Mucosa of descending colon (tissue), 3 donors: ENCODE results near the gene PLEKHA3. TPM values are rescaled to one million over a fixed set of nuclear protein-coding genes. Genes with fewer than 3 reads are reported as not detected.

ENCODE experiments used
- ATAC-seq: fragments of 200-7000 bp; cut with Tn5 transposase; one replicate; pipeline ENCODE4 v1.9.1; 2020; ENCODE audit warnings: mild to moderate bottlenecking, moderate library complexity
- DNase-seq, 3 donors: peaks; one replicate each; pipeline ENCODE4 v3.0.0-alpha.2; 2020
- H3K36me3 ChIP-seq: fragments of 200-600 bp; one replicate; pipeline ENCODE4 v1.8.0; 2021; ENCODE audit warnings: low read depth, mild to moderate bottlenecking
- H3K4me1 ChIP-seq: fragments of 200-600 bp; one replicate; pipeline ENCODE4 v1.8.0; 2021; ENCODE audit warnings: low read depth, mild to moderate bottlenecking
- H3K4me3 ChIP-seq: fragments of 200-600 bp; one replicate; pipeline ENCODE4 v1.8.0; 2021; ENCODE audit warnings: mild to moderate bottlenecking
- H3K9me3 ChIP-seq: fragments of 200-600 bp; one replicate; pipeline ENCODE4 v1.8.0; 2021; ENCODE audit warnings: mild to moderate bottlenecking
- intact Hi-C, 2 donors: fragments of 100-400 bp; cut with DNase I in 1 of 2; cut with micrococcal nuclease in 1 of 2; formaldehyde crosslinking; loops; one replicate each; pipeline versions ENCODE4 v1.11.0 to v1.11.1; 2022; cut with DNase I, micrococcal nuclease
- total RNA-seq, 3 donors: library from RNA; stranded (reverse); fragmentation: NEBNext Ultra II Directional in 2 of 3; extraction: Animal tissue kit (Norgen Biotek cat#: 25700) in 2 of 3; gene quantifications; one replicate each; pipeline versions ENCODE4 v1.2.1 to v1.2.4, GENCODE V29; 2021 to 2023
- TF ChIP-seq, protein P1 (sequence below): fragments of 200-600 bp; IDR thresholded peaks from one replicate; pipeline ENCODE4 v1.8.0; 2022; ENCODE audit warnings: antibody characterized with exemption, mild to moderate bottlenecking
- donor health status: DM: no; HTN: no; CAD: no; lungs with moderate emphysema.
- donor health status: DM: no; HTN: no; CAD: no.
- donor health status: DM: no; HTN: yes; CAD: no.

The PLEKHA3 gene
- total RNA-seq, 3 donors from 2014 or later: 24.1 to 47.6 (median 26.3) TPM

DNA sequence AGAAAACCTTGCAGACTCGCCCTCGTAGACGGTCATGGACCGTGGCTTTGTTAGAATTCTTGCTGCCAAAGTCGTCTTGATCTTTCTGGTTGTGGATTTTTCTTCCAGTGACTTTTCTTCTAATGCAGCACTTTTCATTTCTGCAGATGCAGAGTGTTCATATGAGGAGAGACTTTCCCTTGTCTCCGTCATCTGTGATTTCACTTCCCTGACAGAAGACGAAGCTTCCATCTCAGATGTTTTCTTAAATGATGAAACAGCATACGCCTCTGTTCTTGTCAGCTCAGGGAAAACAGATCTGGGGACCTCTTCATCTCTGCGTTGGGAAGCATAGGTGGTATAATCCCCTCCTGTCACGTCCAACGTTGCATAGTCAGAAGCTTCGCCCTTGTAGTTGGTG lies 50.9 kb downstream of the PLEKHA3 start:
- intact Hi-C loops: no loop called here
- H3K36me3 ChIP-seq: no peaks in the 10 kb centered on the region
- H3K4me1 ChIP-seq: no peaks in the 10 kb centered on the region
- ATAC-seq: no peak
- no peak overlapping the region for H3K4me3 ChIP-seq
- TF ChIP-seq, protein P1, sequence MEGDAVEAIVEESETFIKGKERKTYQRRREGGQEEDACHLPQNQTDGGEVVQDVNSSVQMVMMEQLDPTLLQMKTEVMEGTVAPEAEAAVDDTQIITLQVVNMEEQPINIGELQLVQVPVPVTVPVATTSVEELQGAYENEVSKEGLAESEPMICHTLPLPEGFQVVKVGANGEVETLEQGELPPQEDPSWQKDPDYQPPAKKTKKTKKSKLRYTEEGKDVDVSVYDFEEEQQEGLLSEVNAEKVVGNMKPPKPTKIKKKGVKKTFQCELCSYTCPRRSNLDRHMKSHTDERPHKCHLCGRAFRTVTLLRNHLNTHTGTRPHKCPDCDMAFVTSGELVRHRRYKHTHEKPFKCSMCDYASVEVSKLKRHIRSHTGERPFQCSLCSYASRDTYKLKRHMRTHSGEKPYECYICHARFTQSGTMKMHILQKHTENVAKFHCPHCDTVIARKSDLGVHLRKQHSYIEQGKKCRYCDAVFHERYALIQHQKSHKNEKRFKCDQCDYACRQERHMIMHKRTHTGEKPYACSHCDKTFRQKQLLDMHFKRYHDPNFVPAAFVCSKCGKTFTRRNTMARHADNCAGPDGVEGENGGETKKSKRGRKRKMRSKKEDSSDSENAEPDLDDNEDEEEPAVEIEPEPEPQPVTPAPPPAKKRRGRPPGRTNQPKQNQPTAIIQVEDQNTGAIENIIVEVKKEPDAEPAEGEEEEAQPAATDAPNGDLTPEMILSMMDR: no peak
- DNase-seq: no peak
- no peaks in the 10 kb centered on the region for H3K9me3 ChIP-seq

GRCh38 chr2:178536037-178536436 lies 55.8 kb downstream of the PLEKHA3 start:
- intact Hi-C loops: no loop called here
- DNase-seq (no peak), ATAC-seq (no peak)
- Histone ChIP-seq H3K4me1 (no peaks in the 10 kb centered on the region), H3K4me3 (no peak overlapping the region), H3K9me3 (no peaks in the 10 kb centered on the region), H3K36me3 (no peaks in the 10 kb centered on the region)
- TF ChIP-seq, protein P1: no peak

DNA sequence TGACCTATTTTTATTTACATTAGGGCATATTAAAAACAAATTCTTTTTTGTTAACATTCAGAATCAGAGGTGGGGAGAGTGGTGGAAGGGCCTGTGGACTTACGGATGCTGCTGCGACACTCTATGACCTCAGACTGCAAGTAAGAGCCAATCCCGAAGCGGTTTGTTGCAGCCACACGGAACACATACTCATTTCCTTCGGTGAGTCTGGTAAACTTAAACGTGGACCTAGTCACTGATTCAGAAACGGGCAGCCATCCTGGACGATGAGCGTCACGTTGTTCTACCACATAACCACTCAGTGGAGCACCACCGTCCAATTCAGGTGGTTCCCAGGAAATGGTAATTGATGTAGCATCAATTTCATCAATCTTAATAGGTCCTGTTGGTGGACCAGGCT lies 61.9 kb downstream of the PLEKHA3 start:
- TF ChIP-seq, protein P1: no peak
- H3K36me3 ChIP-seq: no peaks in the 10 kb centered on the region

DNA sequence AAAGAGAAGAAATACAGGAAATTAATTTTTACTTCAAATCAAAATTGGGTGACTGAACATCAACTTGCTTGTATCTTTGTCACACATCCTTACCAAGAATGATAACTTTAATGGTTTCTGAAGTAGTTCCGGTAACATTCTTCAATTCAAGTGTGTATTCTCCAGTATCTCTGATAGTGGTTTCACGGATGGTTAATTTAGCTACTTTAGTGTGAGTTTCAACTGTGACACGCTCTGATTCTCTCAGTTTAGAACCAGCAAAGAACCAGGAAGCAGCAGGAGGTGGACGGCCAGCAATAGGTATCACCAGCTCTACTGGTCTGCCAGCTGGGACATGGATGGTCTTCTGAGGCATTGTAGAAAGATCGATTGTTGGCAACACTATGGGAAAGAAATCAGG lies 62.3 kb downstream of the PLEKHA3 start:
- TF ChIP-seq, protein P1: no peak
- no peak for ATAC-seq
- Histone ChIP-seq H3K9me3 (no peaks in the 10 kb centered on the region), H3K4me3 (no peak overlapping the region), H3K36me3 (no peaks in the 10 kb centered on the region), H3K4me1 (no peaks in the 10 kb centered on the region)
- no peak for DNase-seq
- intact Hi-C loops: no loop called here

More for the DNA sequence above, 61.9 kb downstream of the PLEKHA3 start:
- no peak overlapping the region for H3K4me3 ChIP-seq
- no peak for DNase-seq
- no peaks in the 10 kb centered on the region for H3K4me1 ChIP-seq
- H3K9me3 ChIP-seq: no peaks in the 10 kb centered on the region
- no peak for ATAC-seq
- intact Hi-C loops: no loop called here

GRCh38 chr2:178550352-178550751 lies 70.1 kb downstream of the PLEKHA3 start:
- no peak overlapping the region for H3K4me3 ChIP-seq
- DNase-seq: no peak
- H3K9me3 ChIP-seq: no peaks in the 10 kb centered on the region
- no peak for ATAC-seq
- intact Hi-C loops: no loop called here
- H3K4me1 ChIP-seq: no peaks in the 10 kb centered on the region
- TF ChIP-seq, protein P1: no peak
- H3K36me3 ChIP-seq: no peaks in the 10 kb centered on the region

DNA sequence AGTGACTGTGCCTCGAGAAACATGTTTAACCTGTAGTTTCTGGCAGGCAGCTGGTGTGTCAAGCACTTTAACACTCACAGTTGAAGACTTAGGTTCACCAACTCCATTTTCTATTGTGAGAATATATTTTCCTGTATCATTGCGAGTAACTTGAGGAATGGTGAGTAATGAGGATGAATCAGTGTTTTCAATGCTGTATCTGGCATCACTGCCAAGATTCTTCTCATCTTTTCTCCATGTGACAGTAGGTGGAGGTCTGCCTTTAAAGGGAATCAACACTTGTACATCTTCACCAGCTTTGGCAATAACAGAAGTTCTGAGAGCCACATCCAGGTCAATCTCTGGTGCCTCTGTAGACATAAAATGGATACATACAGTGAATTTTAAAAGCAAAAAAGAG lies 72.8 kb downstream of the PLEKHA3 start:
- H3K36me3 ChIP-seq: no peaks in the 10 kb centered on the region
- DNase-seq: no peak
- intact Hi-C loops: no loop called here
- no peaks in the 10 kb centered on the region for H3K4me1 ChIP-seq
- no peaks in the 10 kb centered on the region for H3K9me3 ChIP-seq
- ATAC-seq: no peak
- H3K4me3 ChIP-seq: no peak overlapping the region
- TF ChIP-seq, protein P1: no peak
